Upper lobe of right lung (tissue), 1 donor: Measurements from ENCODE around the gene BAHCC1. TPM values are rescaled to one million over a fixed set of nuclear protein-coding genes. Genes with fewer than 3 reads are reported as not detected.

ENCODE experiments used
- ATAC-seq: fragments of 200-7000 bp; cut with Tn5 transposase; one replicate; pipeline ENCODE4 v1.9.1; 2020; ENCODE audit warnings: mild to moderate bottlenecking, moderate library complexity
- DNase-seq: peaks from one replicate; pipeline ENCODE4 v3.0.0-alpha.2; 2020
- H3K27ac ChIP-seq: fragments of 200-600 bp; one replicate; pipeline ENCODE4 v1.8.0; 2022
- H3K27me3 ChIP-seq: fragments of 200-600 bp; one replicate; pipeline ENCODE4 v1.8.0; 2022; ENCODE audit warnings: mild to moderate bottlenecking
- H3K36me3 ChIP-seq: fragments of 200-600 bp; one replicate; pipeline ENCODE4 v1.8.0; 2022
- H3K4me1 ChIP-seq: fragments of 200-600 bp; one replicate; pipeline ENCODE4 v1.8.0; 2022
- H3K4me3 ChIP-seq: fragments of 200-600 bp; one replicate; pipeline ENCODE4 v1.8.0; 2022; ENCODE audit warnings: mild to moderate bottlenecking
- H3K9me3 ChIP-seq: fragments of 200-600 bp; one replicate; pipeline ENCODE4 v1.8.0; 2022
- CTCF ChIP-seq: fragments of 200-600 bp; IDR thresholded peaks from one replicate; pipeline ENCODE4 v1.8.0; 2022; ENCODE audit warnings: antibody characterized with exemption
- intact Hi-C: fragments of 100-400 bp; cut with DNase I; formaldehyde crosslinking; loops from one replicate; pipeline ENCODE4 v1.11.0; 2022
- total RNA-seq: library from RNA; stranded (reverse); fragmentation: NEBNext Ultra II Directional; extraction: Animal tissue kit (Norgen Biotek cat#: 25700); gene quantifications from one replicate; pipeline ENCODE4 v1.2.1, GENCODE V29; 2021
- donor health status: DM: no; HTN: yes; CAD: no; lungs with severe emphysema.

The BAHCC1 gene
- total RNA-seq, 1 donor from 2014 or later, result 23.3 TPM

- ATAC-seq, result no peak
- Histone ChIP-seq H3K27me3 (no peaks in the 10 kb centered on the region), H3K27ac (no peak overlapping the region), H3K36me3 (no peaks in the 10 kb centered on the region), H3K4me3 (no peak overlapping the region), H3K9me3 (no peaks in the 10 kb centered on the region), H3K4me1 (no peaks in the 10 kb centered on the region)
- no peak for TF ChIP-seq CTCF
- DNase-seq, result no peak
- intact Hi-C loops, result no loop called here
These were observed 58.5 kb downstream of the BAHCC1 start for GRCh38 chr17:81453712-81454111.

- H3K36me3 ChIP-seq, result no peaks in the 10 kb centered on the region
- no peak overlapping the region for H3K27ac ChIP-seq
- TF ChIP-seq CTCF, result no peak
- no peaks in the 10 kb centered on the region for H3K4me1 ChIP-seq
- no peak for ATAC-seq
- no peak overlapping the region for H3K4me3 ChIP-seq
- H3K27me3 ChIP-seq, result no peaks in the 10 kb centered on the region
- DNase-seq, result no peak
- intact Hi-C loops, result no loop called here
- no peaks in the 10 kb centered on the region for H3K9me3 ChIP-seq
These were observed 59.2 kb downstream of the BAHCC1 start for GRCh38 chr17:81454473-81454872.

DNA sequence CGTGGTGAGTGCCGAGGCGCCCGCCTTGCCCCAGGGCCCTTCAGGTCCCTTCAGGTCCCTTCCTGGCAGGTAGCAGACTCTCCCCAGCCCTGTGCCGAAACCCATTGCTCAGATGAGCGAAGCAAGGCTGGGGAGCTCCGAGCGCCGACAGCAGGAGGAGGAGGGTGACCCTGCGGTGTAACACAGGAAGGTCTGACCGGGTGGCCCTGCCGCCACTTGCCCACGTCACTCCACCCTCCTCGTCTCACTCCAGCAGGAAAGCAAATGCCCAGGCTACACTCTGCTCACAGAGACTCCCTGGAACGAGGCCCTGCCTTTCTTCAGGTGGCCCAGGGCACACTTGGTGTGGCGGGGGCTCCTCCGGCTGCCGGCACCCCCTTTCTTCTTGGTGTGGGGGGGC is 60.1 kb downstream of the BAHCC1 start:
- Histone ChIP-seq H3K4me3 (no peak overlapping the region), H3K27me3 (no peaks in the 10 kb centered on the region), H3K9me3 (no peaks in the 10 kb centered on the region), H3K36me3 (no peaks in the 10 kb centered on the region), H3K27ac (no peak overlapping the region), H3K4me1 (no peaks in the 10 kb centered on the region)
- intact Hi-C loops, result no loop called here
- TF ChIP-seq CTCF, result no peak
- ATAC-seq (no peak), DNase-seq (no peak)

- DNase-seq (no peak), ATAC-seq (no peak)
- no peaks in the 10 kb centered on the region for H3K4me1 ChIP-seq
- H3K4me3 ChIP-seq, result no peak overlapping the region
- no peak for TF ChIP-seq CTCF
- no peaks in the 10 kb centered on the region for H3K9me3 ChIP-seq
- intact Hi-C loops, result no loop called here
- H3K27me3 ChIP-seq, result no peaks in the 10 kb centered on the region
- no peaks in the 10 kb centered on the region for H3K36me3 ChIP-seq
- H3K27ac ChIP-seq, result no peak overlapping the region
These were observed 60.8 kb downstream of the BAHCC1 start for GRCh38 chr17:81456091-81456490.

DNA sequence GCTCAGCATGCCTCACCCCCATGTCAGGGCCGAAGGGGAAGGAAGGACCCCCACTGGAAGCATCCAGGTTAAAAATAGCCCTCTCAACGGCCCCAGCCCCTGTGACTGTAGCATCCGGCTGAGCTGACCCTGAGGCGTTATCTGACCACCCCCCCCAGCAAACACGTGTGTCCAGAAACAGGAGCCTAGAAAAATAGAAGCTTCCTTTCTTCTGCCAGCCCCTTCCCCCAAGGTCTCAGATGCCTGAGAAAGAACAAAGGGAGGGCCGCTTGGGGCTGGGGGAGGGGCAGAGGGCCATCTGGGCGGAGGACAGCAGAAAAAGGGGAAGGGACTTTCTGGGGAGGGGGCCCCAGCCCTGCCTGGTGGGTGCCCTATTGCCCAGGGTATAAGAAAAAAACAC is 61.5 kb downstream of the BAHCC1 start:
- Histone ChIP-seq H3K36me3 (no peaks in the 10 kb centered on the region), H3K27me3 (no peaks in the 10 kb centered on the region), H3K27ac (no peak overlapping the region), H3K9me3 (no peaks in the 10 kb centered on the region), H3K4me1 (no peaks in the 10 kb centered on the region), H3K4me3 (no peak overlapping the region)
- no peak for TF ChIP-seq CTCF
- intact Hi-C loops, result no loop called here
- DNase-seq (no peak), ATAC-seq (no peak)

DNA sequence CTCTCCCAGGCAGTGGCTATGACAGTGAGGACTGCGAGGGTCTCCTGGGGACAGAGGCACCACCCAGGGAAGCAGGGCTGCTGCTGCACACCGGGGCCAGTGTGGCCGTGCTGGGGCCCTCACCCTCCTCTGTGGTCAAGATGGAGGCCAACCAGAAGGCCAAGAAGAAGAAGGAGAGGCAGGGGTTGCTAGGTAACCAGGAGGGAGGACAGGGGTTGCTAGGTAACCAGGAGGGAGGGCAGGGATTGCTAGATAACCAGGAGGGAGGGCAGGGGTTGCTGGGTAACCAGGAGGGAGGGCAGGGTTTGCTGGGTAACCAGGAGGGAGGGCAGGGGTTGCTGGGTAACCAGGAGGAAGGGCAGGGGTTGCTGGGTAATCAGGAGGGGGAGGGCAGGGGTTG is 62.1 kb downstream of the BAHCC1 start:
- Histone ChIP-seq H3K36me3 (no peaks in the 10 kb centered on the region), H3K9me3 (no peaks in the 10 kb centered on the region), H3K4me3 (no peak overlapping the region), H3K27me3 (no peaks in the 10 kb centered on the region), H3K27ac (no peak overlapping the region), H3K4me1 (no peaks in the 10 kb centered on the region)
- no peak for TF ChIP-seq CTCF
- ATAC-seq, result no peak
- DNase-seq, result no peak
- intact Hi-C loops, result no loop called here
